HCT116 (cell line): ENCODE results near the gene DCHS1. TPM values are rescaled to one million over a fixed set of nuclear protein-coding genes. Genes with fewer than 3 reads are reported as not detected.

Experiments
- ATAC-seq: fragments of 200-7000 bp; cut with Tn5 transposase; 2 replicates; pipeline ENCODE4 v1.9.1; 2020; ENCODE audit warnings: mild to moderate bottlenecking, moderate library complexity
- BruUV-seq: library from RNA; stranded (reverse); fragments of 400-500 nt; replicated peaks from 2 replicates; lab custom pipeline; 2021; lab: Mats Ljungman, UMichigan
- CTCF ChIA-PET: fragments of 300-600 bp; sonication (Branson Sonifier 250); formaldehyde crosslinking; loops from one replicate; lab custom pipeline; 2021; ENCODE audit warnings: antibody characterized with exemption; lab: Charles Lee
- POLR2A ChIA-PET: fragments of 300-600, 350-600 bp; sonication (Branson Sonifier 250); formaldehyde crosslinking; loops from one replicate; lab custom pipeline; 2021; ENCODE audit warnings: antibody characterized with exemption; lab: Charles Lee
- RAD21 ChIA-PET, 2 experiments: fragments of 300-600 bp; sonication (Branson Sonifier 250); formaldehyde crosslinking; loops; one replicate each; lab custom pipeline; 2023; ENCODE audit warnings: low total read pairs in 2 of 2; ENCODE audit not compliant: uncharacterized antibody in 2 of 2, unreplicated experiment in 2 of 2, low non-redundant PET in 1 of 2; lab: Charles Lee
- DNase-seq: peaks from one replicate; pipeline ENCODE4 v3.0.0-alpha.2; 2010; ENCODE audit warnings: low read depth, low spot score
- H2AFZ ChIP-seq: fragments of 200-600 bp; shearing (Covaris generic), sonication (generic); 2 replicates; pipeline ENCODE4 v1.6.1; 2017; ENCODE audit warnings: low read depth, mixed run types, mixed read lengths, antibody characterized with exemption, low read length; ENCODE audit not compliant: poor library complexity, severe bottlenecking
- H3K27ac ChIP-seq: 2 replicates; pipeline ENCODE4 v1.5.1; 2012; ENCODE audit warnings: low read depth, low read length
- H3K27me3 ChIP-seq: fragments of 200-600 bp; sonication (generic); 2 replicates; pipeline ENCODE4 v1.6.1; 2016; ENCODE audit warnings: mixed run types, low read length, mixed read lengths; ENCODE audit not compliant: insufficient read depth
- H3K36me3 ChIP-seq, 2 experiments: fragments of 200-500 bp in 1 of 2; fragments of 200-600 bp in 1 of 2; sonication (Bioruptor generic) in 1 of 2; sonication (generic) in 1 of 2; 2 replicates each; pipeline versions ENCODE4 v1.5.1 to v1.6.1; 2014 to 2016; ENCODE audit warnings: low read length in 2 of 2, inconsistent platforms in 1 of 2, mixed read lengths in 1 of 2, mixed run types in 1 of 2; ENCODE audit not compliant: insufficient read depth in 2 of 2, control insufficient read depth in 1 of 2
- H3K4me1 ChIP-seq, 2 experiments: fragments of 200-600 bp in 1 of 2; sonication (generic) in 1 of 2; 2 replicates each; pipeline versions ENCODE4 v1.5.1 to v1.6.1; 2012 to 2017; ENCODE audit warnings: low read length in 2 of 2, inconsistent platforms in 1 of 2, mild to moderate bottlenecking in 1 of 2, mixed read lengths in 1 of 2, mixed run types in 1 of 2, moderate library complexity in 1 of 2; ENCODE audit not compliant: insufficient read depth in 2 of 2, control insufficient read depth in 1 of 2
- H3K4me2 ChIP-seq: fragments of 200-600 bp; sonication (generic); 2 replicates; pipeline ENCODE4 v1.6.1; 2017; ENCODE audit warnings: mixed run types, low read length, mixed read lengths
- H3K4me3 ChIP-seq, 2 experiments: fragments of 200-600 bp in 1 of 2; sonication (generic) in 1 of 2; replicated peaks in 1 of 2; 2 replicates each; pipeline ENCODE4 v1.5.1; 2011 to 2016; ENCODE audit warnings: low read length in 2 of 2, control low read depth in 1 of 2, low read depth in 1 of 2, mild to moderate bottlenecking in 1 of 2, mixed read lengths in 1 of 2, mixed run types in 1 of 2
- H3K79me2 ChIP-seq: fragments of 200-600 bp; sonication (generic); 2 replicates; pipeline ENCODE4 v1.6.1; 2017; ENCODE audit warnings: mild to moderate bottlenecking, mixed run types, low read length, moderate library complexity, mixed read lengths; ENCODE audit not compliant: insufficient read depth
- H3K9ac ChIP-seq: fragments of 200-600 bp; sonication (generic); 2 replicates; pipeline ENCODE4 v1.6.1; 2016; ENCODE audit warnings: low read length, mixed read lengths
- H3K9me2 ChIP-seq: fragments of 200-600 bp; sonication (generic), shearing (Covaris generic); 2 replicates; pipeline ENCODE4 v1.6.1; 2017; ENCODE audit warnings: mixed run types, mild to moderate bottlenecking, moderate library complexity; ENCODE audit not compliant: insufficient read depth
- H3K9me3 ChIP-seq, 2 experiments: fragments of 200-500 bp in 1 of 2; fragments of 200-600 bp in 1 of 2; sonication (Bioruptor generic) in 1 of 2; sonication (generic) in 1 of 2; 2 replicates each; pipeline ENCODE4 v1.6.1; 2014 to 2017; ENCODE audit warnings: low read length in 2 of 2, mixed read lengths in 2 of 2, inconsistent platforms in 1 of 2, low read depth in 1 of 2, mild to moderate bottlenecking in 1 of 2, mixed run types in 1 of 2, moderate library complexity in 1 of 2; ENCODE audit not compliant: control insufficient read depth in 1 of 2, insufficient read depth in 1 of 2
- H4K20me1 ChIP-seq: fragments of 200-600 bp; sonication (generic), shearing (Covaris generic); 2 replicates; pipeline ENCODE4 v1.6.1; 2017; ENCODE audit warnings: mixed run types, mild to moderate bottlenecking, moderate library complexity; ENCODE audit not compliant: insufficient read depth
- EZH2 ChIP-seq: fragments of 200-600 bp; sonication (generic); IDR thresholded peaks from 2 replicates; pipeline ENCODE4 v1.6.1; 2017; ENCODE audit warnings: antibody characterized with exemption, mixed run types
- SIN3A ChIP-seq: IDR thresholded peaks from 2 replicates; pipeline ENCODE4 v1.6.1; 2012; ENCODE audit warnings: low read depth
- intact Hi-C: fragments of 100-400 bp; cut with micrococcal nuclease; formaldehyde crosslinking; loops from 2 replicates; pipeline ENCODE4 v1.10.0; 2022
- total RNA-seq: library from RNA; stranded (reverse); gene quantifications from one replicate; pipeline ENCODE4 v1.2.1, GENCODE V29; 2021; ENCODE audit not compliant: unreplicated experiment

DCHS1 gene
- total RNA-seq, 1 experiment from 2014 or later, result 0.30 TPM

DNA sequence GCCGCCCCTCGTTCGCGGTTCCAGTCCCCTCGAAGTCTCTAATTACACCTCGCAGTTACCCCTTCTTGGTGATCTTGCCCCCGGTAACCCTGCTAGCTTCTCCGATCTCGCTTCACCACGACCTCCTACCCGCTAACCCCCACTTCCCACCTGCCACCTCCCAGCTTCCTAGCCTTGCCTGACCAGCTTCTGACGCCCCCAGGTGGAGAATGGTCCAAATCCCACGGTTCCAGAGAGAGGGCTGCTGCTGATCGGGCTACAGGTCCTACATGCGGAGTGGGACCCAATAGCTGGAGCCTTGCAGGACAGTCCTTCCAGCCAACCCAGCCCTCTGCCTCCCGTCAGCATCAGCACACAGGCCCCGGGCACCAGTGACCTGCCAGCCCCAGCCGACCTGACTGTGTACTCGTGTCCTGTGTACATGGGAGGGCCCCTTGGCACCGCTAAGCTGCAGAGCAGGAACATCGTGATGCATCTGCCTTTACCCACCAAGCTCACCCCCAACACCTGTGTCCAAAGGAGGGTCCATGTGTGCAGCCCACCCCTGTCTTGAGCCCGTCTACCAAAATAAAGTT, 84.1 kb downstream of the DCHS1 start:
- no peak overlapping the region for H2AFZ ChIP-seq
- no peaks in the 10 kb centered on the region for H3K36me3 ChIP-seq
- ATAC-seq, result no peak
- intact Hi-C loops, result no loop called here
- no peak overlapping the region for H3K4me3 ChIP-seq
- H3K9ac ChIP-seq, result no peak overlapping the region
- ChIA-PET CTCF (no interaction called here), RAD21 (no interaction called here), POLR2A (no interaction called here)
- no peaks in the 10 kb centered on the region for H3K79me2 ChIP-seq
- H3K27ac ChIP-seq, result no peak overlapping the region
- no peaks in the 10 kb centered on the region for H3K9me3 ChIP-seq
- H4K20me1 ChIP-seq, result no peaks in the 10 kb centered on the region
- BruUV-seq, result no TSS peak
- DNase-seq, result no peak
- H3K9me2 ChIP-seq, result no peaks in the 10 kb centered on the region
- H3K4me2 ChIP-seq, result no peak overlapping the region
- no peaks in the 10 kb centered on the region for H3K27me3 ChIP-seq
- H3K4me1 ChIP-seq, result no peaks in the 10 kb centered on the region
- TF ChIP-seq SIN3A (no peak), EZH2 (no peak)

Other genes starting within 250 kb of the DCHS1 start
- gene APBB1, start 236.7 kb downstream of the DCHS1 start, total RNA-seq, result 12.4 TPM
- gene HPX, start 214.8 kb downstream of the DCHS1 start, total RNA-seq, result 4.6 TPM
- gene TRIM3, start 181.9 kb downstream of the DCHS1 start, total RNA-seq, result 13.4 TPM
- 77.9 TPM for gene ARFIP2, start 174.5 kb downstream of the DCHS1 start, total RNA-seq
- gene TIMM10B, start 174.3 kb downstream of the DCHS1 start, total RNA-seq, result 22.9 TPM
- gene DNHD1, start 158.5 kb downstream of the DCHS1 start, total RNA-seq, result 8.0 TPM
- 17.8 TPM for gene RRP8, start 52.2 kb downstream of the DCHS1 start, total RNA-seq
- gene ILK, start 52.0 kb downstream of the DCHS1 start, total RNA-seq, result 73.5 TPM
- 151 TPM for gene TAF10, start 43.6 kb downstream of the DCHS1 start, total RNA-seq
- gene TPP1, start 36.4 kb downstream of the DCHS1 start, total RNA-seq, result 44.7 TPM
- 75.0 TPM for gene MRPL17, start 27.5 kb upstream of the DCHS1 start, total RNA-seq
- 0.07 TPM for gene OR2AG2, start 116.2 kb upstream of the DCHS1 start, total RNA-seq
- gene OR2AG1, start 127.2 kb upstream of the DCHS1 start, total RNA-seq, result not detected
- 0.22 TPM for gene OR6A2, start 143.9 kb upstream of the DCHS1 start, total RNA-seq
- gene OR10A5, start 189.9 kb upstream of the DCHS1 start, total RNA-seq, result not detected
- gene OR10A2, start 207.2 kb upstream of the DCHS1 start, total RNA-seq, result not detected
- not detected for gene OR10A4, start 220.8 kb upstream of the DCHS1 start, total RNA-seq
- gene OR2D2, start 236.7 kb upstream of the DCHS1 start, total RNA-seq, result 0.20 TPM